Body of pancreas (tissue), 4 donors: Measurements from ENCODE around the gene POLR2J.

Experiments
- CTCF ChIP-seq, 7 experiments: fragments of 450-650 bp in 4 of 7; fragments of 200-600 bp in 3 of 7; sonication (generic) in 3 of 7; IDR thresholded peaks; one replicate each; pipeline ENCODE4 v1.5.1; 2016 to 2019; ENCODE audit warnings: antibody characterized with exemption in 7 of 7
- POLR2A ChIP-seq, 3 donors: fragments of 450-650 bp; IDR thresholded peaks; one replicate each; pipeline ENCODE4 v1.6.1; 2016; ENCODE audit warnings: antibody characterized with exemption in 3 of 3, mild to moderate bottlenecking in 2 of 3

GRCh38 chr7:102463841-102464576 lies 14.7 kb downstream of the POLR2J start:
- no peak for TF ChIP-seq CTCF (IDR thresholded peaks at IDR 0.05)
- no peak for TF ChIP-seq POLR2A (IDR thresholded peaks at IDR 0.05)
